K562 (cell line): ENCODE data around the gene AKAP6. TPM values are rescaled to one million over a fixed set of nuclear protein-coding genes. Genes with fewer than 3 reads are reported as not detected.
A peak's percentile ranks its signal among the peaks of the same experiment; 100 is the strongest.

ENCODE experiments used
- ATAC-seq: fragments of 200-7000 bp; cut with Tn5 transposase; 3 replicates; pipeline ENCODE4 v1.9.1; 2020; ENCODE audit warnings: moderate library complexity
- BruUV-seq: library from RNA; stranded (reverse); fragments of 400-500 nt; replicated peaks from 2 replicates; lab custom pipeline; 2021; lab: Mats Ljungman, UMichigan
- CTCF ChIA-PET: fragments of 300-600 bp; formaldehyde crosslinking; extraction: SDS; loops from one replicate; lab custom pipeline; 2021; ENCODE audit warnings: low intra/inter-chr PET ratio; lab: Yijun Ruan, JAX
- POLR2A ChIA-PET: fragments of 300-600, 350-650 bp; sonication (Branson Sonifier 250); formaldehyde crosslinking; extraction: SDS; loops from one replicate; lab custom pipeline; 2021; ENCODE audit warnings: antibody characterized with exemption, inconsistent platforms; lab: Yijun Ruan, JAX
- DNase-seq, 4 experiments: peaks; one replicate each; pipeline versions ENCODE4 v3.0.0 to v3.0.0-alpha.2; 2011 to 2018; ENCODE audit warnings: low spot score in 3 of 4, mixed read lengths in 3 of 4; ENCODE audit errors: extremely low read depth in 1 of 4
- FAIRE-seq: peaks from 2 replicates; lab custom pipeline; 2011; peaks lifted over from hg19 to GRCh38; lab: Jason Lieb, UNC
- H2AFZ ChIP-seq: 2 replicates; pipeline ENCODE4 v1.6.0; 2011; ENCODE audit warnings: low read depth, low read length, control low read depth, inconsistent platforms
- H3K27ac ChIP-seq: fragments of 200-600 bp; 3 replicates; pipeline ENCODE4 v1.8.0; 2011; ENCODE audit warnings: low read depth, mild to moderate bottlenecking, control low read depth, inconsistent platforms, low read length, moderate library complexity, mixed read lengths; ENCODE audit errors: extremely low read depth
- H3K27me3 ChIP-seq, 2 experiments: fragments of 300-600 bp in 1 of 2; 2 replicates in 1 of 2; 3 replicates in 1 of 2; pipeline versions ENCODE4 v1.6.0 to v1.8.0; 2011; ENCODE audit warnings: inconsistent platforms in 2 of 2, low read length in 2 of 2, mild to moderate bottlenecking in 1 of 2, mixed read lengths in 1 of 2, moderate library complexity in 1 of 2; ENCODE audit not compliant: control insufficient read depth in 2 of 2, insufficient read depth in 2 of 2
- H3K36me3 ChIP-seq: fragments of 300-600 bp; 3 replicates; pipeline ENCODE4 v1.8.0; 2011; ENCODE audit warnings: mild to moderate bottlenecking, low read length, inconsistent platforms; ENCODE audit not compliant: control insufficient read depth, insufficient read depth
- H3K4me1 ChIP-seq, 2 experiments: fragments of 200-600 bp in 1 of 2; replicated peaks in 1 of 2; 2 replicates in 1 of 2; 3 replicates in 1 of 2; pipeline versions ENCODE4 v1.5.1 to v1.8.0; 2011; ENCODE audit warnings: inconsistent platforms in 2 of 2, low read length in 2 of 2, mild to moderate bottlenecking in 1 of 2, mixed read lengths in 1 of 2, moderate library complexity in 1 of 2; ENCODE audit not compliant: control insufficient read depth in 2 of 2, insufficient read depth in 2 of 2
- H3K4me2 ChIP-seq: 2 replicates; pipeline ENCODE4 v1.6.1; 2011; ENCODE audit warnings: low read length, control low read depth, inconsistent platforms, mixed read lengths; ENCODE audit not compliant: insufficient read depth
- H3K4me3 ChIP-seq: fragments of 200-600 bp; sonication (generic), shearing (Covaris generic); 2 replicates; pipeline ENCODE4 v1.5.1; 2016; ENCODE audit warnings: control low read depth, inconsistent platforms
- H3K79me2 ChIP-seq: fragments of 200-600 bp; 3 replicates; pipeline ENCODE4 v1.8.0; 2011; ENCODE audit warnings: low read length, inconsistent platforms; ENCODE audit not compliant: control insufficient read depth, insufficient read depth
- H3K9ac ChIP-seq, 2 experiments: 2 replicates each; pipeline versions ENCODE4 v1.6.0 to v1.6.1; 2011; ENCODE audit warnings: low read depth in 2 of 2, low read length in 2 of 2, control low read depth in 1 of 2, inconsistent platforms in 1 of 2, mild to moderate bottlenecking in 1 of 2, mixed read lengths in 1 of 2; ENCODE audit not compliant: insufficient read depth in 1 of 2
- H3K9me1 ChIP-seq: one replicate; pipeline ENCODE4 v1.6.0; 2011; ENCODE audit warnings: inconsistent platforms, mild to moderate bottlenecking, low read length, moderate library complexity; ENCODE audit not compliant: control insufficient read depth, insufficient read depth
- H3K9me3 ChIP-seq: replicated peaks from 2 replicates; pipeline ENCODE4 v1.5.1; 2011; ENCODE audit warnings: low read depth, low read length, inconsistent platforms; ENCODE audit not compliant: control insufficient read depth, insufficient read depth
- H4K20me1 ChIP-seq: replicated peaks from 2 replicates; pipeline ENCODE4 v1.6.1; 2011; ENCODE audit warnings: low read length, inconsistent platforms, mixed read lengths; ENCODE audit not compliant: control insufficient read depth, insufficient read depth
- EHMT2 ChIP-seq: fragments of 450-650 bp; IDR thresholded peaks from 2 replicates; pipeline ENCODE4 v1.6.1; 2018; ENCODE audit warnings: antibody characterized with exemption
- MTA2 ChIP-seq: fragments of 450-650 bp; IDR thresholded peaks from 2 replicates; pipeline ENCODE4 v1.6.1; 2016; ENCODE audit warnings: low read depth
- RAD21 ChIP-seq, 2 experiments: fragments of 250-450 bp in 1 of 2; fragments of 450-650 bp in 1 of 2; sonication (Bioruptor Pico) in 1 of 2; formaldehyde crosslinking in 1 of 2; IDR thresholded peaks in 1 of 2; conservative IDR thresholded peaks in 1 of 2; 2 replicates each; pipeline versions ENCODE4 v1.4.0 to v1.8.0; 2020 to 2022; ENCODE audit warnings: mild to moderate bottlenecking in 2 of 2, moderate library complexity in 1 of 2
- SMC3 ChIP-seq: conservative IDR thresholded peaks from 2 replicates; pipeline ENCODE4 v1.6.1; 2011; ENCODE audit warnings: low read depth, low read length, improper control_type of control experiment; ENCODE audit not compliant: insufficient read depth
- WGBS: fragments of 100-300 bp; shearing (Covaris generic); methylation state at CpG from one replicate; pipeline ENCODE4 v1.1.6; 2016; ENCODE audit warnings: low coverage, mixed read lengths; ENCODE audit not compliant: insufficient coverage; ENCODE audit errors: missing lambda C conversion rate; 5-methylcytosine and 5-hydroxymethylcytosine counted together
- in situ Hi-C: fragments of 300-500 bp; cut with MboI; formaldehyde crosslinking; loops from 4 replicates; pipeline ENCODE4 v1.15.0; 2018; ENCODE audit warnings: inconsistent platforms, mixed read lengths
- intact Hi-C: fragments of 100-400 bp; cut with micrococcal nuclease; formaldehyde crosslinking; loops from 2 replicates; pipeline ENCODE4 v1.14.2; 2022
- polyA plus RNA-seq, 8 experiments: library from polyadenylated mRNA; depleted of rRNA in 4 of 8; stranded (reverse) in 5 of 8; unstranded in 3 of 8; fragments of >200 nt; fragmentation: Nextera tagmentation in 2 of 8; fragmentation: Illumina TruSeq in 1 of 8; extraction: Ambion mirVana in 2 of 8; extraction: Trizol in 1 of 8; gene quantifications; 2 replicates each; pipeline versions ENCODE4 v1.2.1 to v1.2.3, GENCODE V29; 2011 to 2014; ENCODE audit warnings: inconsistent platforms in 1 of 8, missing spikeins in 1 of 8
- total RNA-seq, 7 experiments: library from RNA; depleted of rRNA in 6 of 7; stranded (reverse); fragments of >200 nt in 6 of 7; fragmentation: Illumina TruSeq in 2 of 7; extraction: Trizol in 2 of 7; gene quantifications; 2 replicates each; pipeline versions ENCODE4 v1.2.1 to v1.2.3, GENCODE V29; 2011 to 2021; ENCODE audit warnings: low replicate concordance in 1 of 7
- TF ChIP-seq, protein P1 (sequence below), 2 experiments: fragments of 450-650 bp; formaldehyde crosslinking in 1 of 2; IDR thresholded peaks; 2 replicates each; pipeline versions ENCODE4 v1.4.0 to v1.6.1; 2014 to 2020; ENCODE audit warnings: mild to moderate bottlenecking in 2 of 2, borderline replicate concordance in 1 of 2, low read depth in 1 of 2
- TF ChIP-seq, protein P2 (sequence below): fragments of 450-650 bp; formaldehyde crosslinking; IDR thresholded peaks from 2 replicates; pipeline ENCODE4 v1.4.0; 2020; ENCODE audit warnings: mild to moderate bottlenecking, moderate library complexity
- TF ChIP-seq, protein P3 (sequence below), 3 experiments: IDR thresholded peaks in 2 of 3; conservative IDR thresholded peaks in 1 of 3; 2 replicates each; pipeline ENCODE4 v1.5.1; 2011 to 2012; ENCODE audit warnings: low read length in 3 of 3, mild to moderate bottlenecking in 3 of 3, control low read depth in 2 of 3, improper control_type of control experiment in 1 of 3, inconsistent platforms in 1 of 3, low read depth in 1 of 3, mixed read lengths in 1 of 3, moderate library complexity in 1 of 3; ENCODE audit not compliant: insufficient read depth in 2 of 3

The AKAP6 gene
- total and polyA plus RNA-seq, 9 of the 15 experiments (the other 6 are each of a cell fraction or from before 2014, with no cell fraction given): 0.03 to 1.7 (median 0.48) TPM

DNA sequence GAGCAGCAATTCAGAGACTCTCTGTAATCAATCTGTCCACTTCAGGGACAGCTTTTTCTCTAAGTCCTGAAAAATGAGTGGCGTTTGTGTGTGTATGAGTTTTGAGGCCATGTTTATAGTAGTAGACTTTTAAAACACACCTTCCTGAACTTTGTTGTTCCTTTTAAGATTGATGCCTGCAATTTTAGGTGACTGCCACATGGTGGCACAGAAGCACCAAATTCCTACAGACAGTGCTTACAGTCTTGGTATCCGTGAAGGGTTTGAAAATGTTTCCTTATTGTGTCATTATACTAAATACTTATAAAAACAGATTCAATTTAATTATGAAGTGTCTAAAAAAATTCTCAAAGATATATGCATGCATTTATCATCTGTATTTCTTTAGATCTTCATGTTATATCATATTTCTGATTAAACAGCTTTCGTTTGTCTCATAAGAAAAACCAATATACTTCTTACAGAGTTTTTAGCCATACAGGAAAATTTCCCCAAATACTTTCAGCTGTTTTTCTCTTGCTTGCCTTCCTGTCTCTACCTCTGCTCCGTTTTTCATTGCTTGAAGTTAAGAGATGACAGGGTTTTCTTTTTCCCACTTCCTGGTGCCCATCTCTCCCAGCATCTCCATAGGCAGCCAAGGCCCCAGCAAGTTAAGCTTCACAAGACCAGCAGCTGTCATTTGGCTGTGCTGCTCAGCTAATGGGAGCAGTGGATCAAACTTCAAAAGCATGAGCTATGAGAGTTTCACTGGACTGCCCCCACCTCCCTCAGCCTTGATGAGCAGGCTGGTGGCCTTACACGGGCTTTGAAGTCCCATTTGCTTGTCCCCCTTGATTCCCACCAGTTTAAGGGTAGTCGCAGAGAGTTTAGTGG, 259.6 kb downstream of the AKAP6 start:
- BruUV-seq: no TSS peak
- FAIRE-seq: peak; percentile 46
- Histone ChIP-seq H3K79me2 (no peaks in the 10 kb centered on the region), H3K4me3 (no peak overlapping the region), H3K27me3 (no peaks in the 10 kb centered on the region)
- in situ Hi-C loops: loop anchor here (25.0 kb wide), 1 partner anchor 1199 kb away; no protein-coding TSS in a partner anchor
- TF ChIP-seq, protein P1, sequence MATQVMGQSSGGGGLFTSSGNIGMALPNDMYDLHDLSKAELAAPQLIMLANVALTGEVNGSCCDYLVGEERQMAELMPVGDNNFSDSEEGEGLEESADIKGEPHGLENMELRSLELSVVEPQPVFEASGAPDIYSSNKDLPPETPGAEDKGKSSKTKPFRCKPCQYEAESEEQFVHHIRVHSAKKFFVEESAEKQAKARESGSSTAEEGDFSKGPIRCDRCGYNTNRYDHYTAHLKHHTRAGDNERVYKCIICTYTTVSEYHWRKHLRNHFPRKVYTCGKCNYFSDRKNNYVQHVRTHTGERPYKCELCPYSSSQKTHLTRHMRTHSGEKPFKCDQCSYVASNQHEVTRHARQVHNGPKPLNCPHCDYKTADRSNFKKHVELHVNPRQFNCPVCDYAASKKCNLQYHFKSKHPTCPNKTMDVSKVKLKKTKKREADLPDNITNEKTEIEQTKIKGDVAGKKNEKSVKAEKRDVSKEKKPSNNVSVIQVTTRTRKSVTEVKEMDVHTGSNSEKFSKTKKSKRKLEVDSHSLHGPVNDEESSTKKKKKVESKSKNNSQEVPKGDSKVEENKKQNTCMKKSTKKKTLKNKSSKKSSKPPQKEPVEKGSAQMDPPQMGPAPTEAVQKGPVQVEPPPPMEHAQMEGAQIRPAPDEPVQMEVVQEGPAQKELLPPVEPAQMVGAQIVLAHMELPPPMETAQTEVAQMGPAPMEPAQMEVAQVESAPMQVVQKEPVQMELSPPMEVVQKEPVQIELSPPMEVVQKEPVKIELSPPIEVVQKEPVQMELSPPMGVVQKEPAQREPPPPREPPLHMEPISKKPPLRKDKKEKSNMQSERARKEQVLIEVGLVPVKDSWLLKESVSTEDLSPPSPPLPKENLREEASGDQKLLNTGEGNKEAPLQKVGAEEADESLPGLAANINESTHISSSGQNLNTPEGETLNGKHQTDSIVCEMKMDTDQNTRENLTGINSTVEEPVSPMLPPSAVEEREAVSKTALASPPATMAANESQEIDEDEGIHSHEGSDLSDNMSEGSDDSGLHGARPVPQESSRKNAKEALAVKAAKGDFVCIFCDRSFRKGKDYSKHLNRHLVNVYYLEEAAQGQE (IDR thresholded peaks at IDR 0.05; ENCODE audit: borderline replicate concordance): peak; percentile 38; the same call in 1 of the 2 replicates
- TF ChIP-seq, protein P1 (CRISPR knock-in tag; IDR thresholded peaks at IDR 0.05; ENCODE audit: low read depth): no peak
- TF ChIP-seq SMC3 (0 out of 2 replicates have a peak, but pooled peaks have one; percentile 14), RAD21 (CRISPR knock-in tag; conservative IDR thresholded peaks at IDR 0.05 in 1 of 2, IDR thresholded peaks at IDR 0.05 in 1 of 2) (peak; percentile 61 to 70), MTA2 (no peak), EHMT2 (no peak)
- TF ChIP-seq, protein P2, sequence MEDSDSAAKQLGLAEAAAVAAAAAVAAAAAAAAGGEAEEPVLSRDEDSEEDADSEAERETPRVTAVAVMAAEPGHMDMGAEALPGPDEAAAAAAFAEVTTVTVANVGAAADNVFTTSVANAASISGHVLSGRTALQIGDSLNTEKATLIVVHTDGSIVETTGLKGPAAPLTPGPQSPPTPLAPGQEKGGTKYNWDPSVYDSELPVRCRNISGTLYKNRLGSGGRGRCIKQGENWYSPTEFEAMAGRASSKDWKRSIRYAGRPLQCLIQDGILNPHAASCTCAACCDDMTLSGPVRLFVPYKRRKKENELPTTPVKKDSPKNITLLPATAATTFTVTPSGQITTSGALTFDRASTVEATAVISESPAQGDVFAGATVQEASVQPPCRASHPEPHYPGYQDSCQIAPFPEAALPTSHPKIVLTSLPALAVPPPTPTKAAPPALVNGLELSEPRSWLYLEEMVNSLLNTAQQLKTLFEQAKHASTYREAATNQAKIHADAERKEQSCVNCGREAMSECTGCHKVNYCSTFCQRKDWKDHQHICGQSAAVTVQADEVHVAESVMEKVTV (CRISPR knock-in tag): 0 out of 2 replicates have a peak, but pooled peaks have one; percentile 37
- TF ChIP-seq, protein P3, sequence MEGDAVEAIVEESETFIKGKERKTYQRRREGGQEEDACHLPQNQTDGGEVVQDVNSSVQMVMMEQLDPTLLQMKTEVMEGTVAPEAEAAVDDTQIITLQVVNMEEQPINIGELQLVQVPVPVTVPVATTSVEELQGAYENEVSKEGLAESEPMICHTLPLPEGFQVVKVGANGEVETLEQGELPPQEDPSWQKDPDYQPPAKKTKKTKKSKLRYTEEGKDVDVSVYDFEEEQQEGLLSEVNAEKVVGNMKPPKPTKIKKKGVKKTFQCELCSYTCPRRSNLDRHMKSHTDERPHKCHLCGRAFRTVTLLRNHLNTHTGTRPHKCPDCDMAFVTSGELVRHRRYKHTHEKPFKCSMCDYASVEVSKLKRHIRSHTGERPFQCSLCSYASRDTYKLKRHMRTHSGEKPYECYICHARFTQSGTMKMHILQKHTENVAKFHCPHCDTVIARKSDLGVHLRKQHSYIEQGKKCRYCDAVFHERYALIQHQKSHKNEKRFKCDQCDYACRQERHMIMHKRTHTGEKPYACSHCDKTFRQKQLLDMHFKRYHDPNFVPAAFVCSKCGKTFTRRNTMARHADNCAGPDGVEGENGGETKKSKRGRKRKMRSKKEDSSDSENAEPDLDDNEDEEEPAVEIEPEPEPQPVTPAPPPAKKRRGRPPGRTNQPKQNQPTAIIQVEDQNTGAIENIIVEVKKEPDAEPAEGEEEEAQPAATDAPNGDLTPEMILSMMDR (IDR thresholded peaks at IDR 0.05 in 2 of 3, conservative IDR thresholded peaks at IDR 0.05 in 1 of 3; ENCODE audit: insufficient read depth in 2 of 3, low read depth in 1 of 3, low read length in 3 of 3): peak; percentile 40 to 62 (median 58)
- TF ChIP-seq, all 486 proteins: peak for 5
- Histone ChIP-seq H3K4me1 (no peaks in the 10 kb centered on the region), H3K36me3 (no peaks in the 10 kb centered on the region), H3K4me2 (no peak overlapping the region), H3K9me1 (no peaks in the 10 kb centered on the region), H2AFZ (no peak overlapping the region), H3K9ac (no peak overlapping the region), H4K20me1 (no peaks in the 10 kb centered on the region), H3K27ac (no peak overlapping the region), H3K9me3 (no peaks in the 10 kb centered on the region)
- WGBS: 0% methylated on average over 6 of the region's 6 CpGs
- CTCF ChIA-PET: no interaction called here
- ATAC-seq: peak; percentile 54; the same call in 2 of the 3 replicates
- DNase-seq: peak; percentile 10 to 20 (median 16)
- POLR2A ChIA-PET: interaction anchor here (1.1 kb wide), 1 partner anchor 10 kb away, joined by 3 read pairs; no protein-coding TSS in a partner anchor
- intact Hi-C loops: loop anchor here (5.0 to 10.0 kb wide), 3 partner anchors 126 to 1716 kb away; no protein-coding TSS in a partner anchor
